T-helper 1 cell treated with Interleukin-12 subunit alpha and Interleukin-12 subunit beta and Interleukin-4 antibody, amounts not matched to agents 30 μg/mL and 1 μg/mL, for 36 hours (primary cell): ENCODE results near the gene TLL1.

ENCODE experiments used
- H3K27ac Mint-ChIP-seq: one replicate; pipeline ENCODE4 v1.8.0; 2021; ENCODE audit warnings: mild to moderate bottlenecking, mixed read lengths
- H3K27me3 Mint-ChIP-seq: one replicate; pipeline ENCODE4 v1.8.0; 2021; ENCODE audit warnings: low read depth, mixed read lengths
- H3K36me3 Mint-ChIP-seq: one replicate; pipeline ENCODE4 v1.8.0; 2021; ENCODE audit warnings: low read depth, mixed read lengths
- H3K4me1 Mint-ChIP-seq: one replicate; pipeline ENCODE4 v1.8.0; 2021; ENCODE audit warnings: low read depth, mixed read lengths
- H3K4me3 Mint-ChIP-seq: one replicate; pipeline ENCODE4 v1.8.0; 2021; ENCODE audit warnings: mild to moderate bottlenecking, moderate library complexity, mixed read lengths
- H3K9me3 Mint-ChIP-seq: one replicate; pipeline ENCODE4 v1.8.0; 2021; ENCODE audit warnings: mixed read lengths

TLL1 gene

DNA sequence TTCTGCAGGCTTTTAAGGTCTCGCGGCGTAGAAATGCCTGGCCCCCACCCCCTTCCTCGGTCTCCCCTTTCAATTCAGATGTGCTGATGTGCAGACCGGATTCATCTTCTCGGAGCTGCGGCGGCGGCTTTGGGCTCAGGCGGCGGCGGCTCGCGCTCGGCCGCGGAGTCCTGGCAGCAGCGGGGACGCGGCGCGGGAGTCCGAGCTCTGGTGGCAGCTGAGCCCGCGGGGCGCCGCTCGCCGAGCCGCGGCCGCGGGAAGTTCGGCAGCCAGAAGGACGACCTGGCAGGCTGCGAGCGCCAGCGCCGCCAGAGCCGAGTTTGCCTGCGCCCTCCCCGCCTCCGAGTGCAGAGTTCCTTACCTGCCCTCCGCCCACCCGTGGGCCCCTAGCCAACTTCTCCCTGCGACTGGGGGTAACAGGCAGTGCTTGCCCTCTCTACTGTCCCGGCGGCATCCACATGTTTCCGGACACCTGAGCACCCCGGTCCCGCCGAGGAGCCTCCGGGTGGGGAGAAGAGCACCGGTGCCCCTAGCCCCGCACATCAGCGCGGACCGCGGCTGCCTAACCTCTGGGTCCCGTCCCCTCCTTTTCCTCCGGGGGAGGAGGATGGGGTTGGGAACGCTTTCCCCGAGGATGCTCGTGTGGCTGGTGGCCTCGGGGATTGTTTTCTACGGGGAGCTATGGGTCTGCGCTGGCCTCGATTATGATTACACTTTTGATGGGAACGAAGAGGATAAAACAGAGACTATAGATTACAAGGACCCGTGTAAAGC is 448 bp downstream of the TLL1 start:
- no peak overlapping the region for H3K4me3 Mint-ChIP-seq
- no peak overlapping the region for H3K27ac Mint-ChIP-seq
- peaks cover 3% of the 10 kb centered on the region for H3K4me1 Mint-ChIP-seq
- H3K27me3 Mint-ChIP-seq, result peaks cover 66% of the 10 kb centered on the region
- no peaks in the 10 kb centered on the region for H3K36me3 Mint-ChIP-seq
- no peaks in the 10 kb centered on the region for H3K9me3 Mint-ChIP-seq

- Mint-ChIP-seq H3K9me3 (no peaks in the 10 kb centered on the region), H3K4me1 (peaks cover 3% of the 10 kb centered on the region), H3K4me3 (no peak overlapping the region), H3K36me3 (no peaks in the 10 kb centered on the region), H3K27ac (no peak overlapping the region), H3K27me3 (peaks cover 66% of the 10 kb centered on the region)
These were observed 1.2 kb downstream of the TLL1 start for GRCh38 chr4:165874072-165874790.

GRCh38 chr4:165874791-165875371 is 1.8 kb downstream of the TLL1 start:
- Mint-ChIP-seq H3K4me3 (no peak overlapping the region), H3K27ac (no peak overlapping the region), H3K4me1 (peaks cover 3% of the 10 kb centered on the region), H3K9me3 (no peaks in the 10 kb centered on the region), H3K36me3 (no peaks in the 10 kb centered on the region), H3K27me3 (peaks cover 63% of the 10 kb centered on the region)

DNA sequence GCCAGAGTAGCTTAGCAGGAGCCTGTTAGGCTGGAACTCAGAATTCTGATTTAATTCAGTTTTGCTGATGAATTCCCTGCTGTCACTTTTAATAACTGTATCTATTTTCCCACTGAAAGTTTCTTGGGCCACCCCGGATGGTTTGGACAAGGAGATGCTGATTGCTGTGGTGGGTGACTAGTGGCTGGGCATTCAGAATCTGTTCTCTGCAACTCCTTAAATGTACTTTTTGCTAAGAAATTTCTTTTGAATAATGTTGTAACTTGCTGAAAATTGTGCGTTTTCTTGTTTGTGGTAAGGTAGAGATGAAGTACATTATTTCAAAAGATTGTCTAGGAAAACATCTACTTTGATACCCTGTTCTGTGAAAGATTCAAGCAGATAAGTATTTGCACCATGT is 2.4 kb downstream of the TLL1 start:
- Mint-ChIP-seq H3K36me3 (no peaks in the 10 kb centered on the region), H3K27ac (no peak overlapping the region), H3K27me3 (peaks cover 58% of the 10 kb centered on the region), H3K4me3 (no peak overlapping the region), H3K9me3 (no peaks in the 10 kb centered on the region), H3K4me1 (peaks cover 3% of the 10 kb centered on the region)

GRCh38 chr4:165877286-165877685 is 4.2 kb downstream of the TLL1 start:
- no peaks in the 10 kb centered on the region for H3K36me3 Mint-ChIP-seq
- H3K4me3 Mint-ChIP-seq, result no peak overlapping the region
- peaks cover 3% of the 10 kb centered on the region for H3K4me1 Mint-ChIP-seq
- H3K9me3 Mint-ChIP-seq, result no peaks in the 10 kb centered on the region
- H3K27ac Mint-ChIP-seq, result no peak overlapping the region
- H3K27me3 Mint-ChIP-seq, result peaks cover 46% of the 10 kb centered on the region

GRCh38 chr4:165879641-165880040 is 6.6 kb downstream of the TLL1 start:
- no peak overlapping the region for H3K4me3 Mint-ChIP-seq
- H3K27me3 Mint-ChIP-seq, result peaks cover 27% of the 10 kb centered on the region
- no peaks in the 10 kb centered on the region for H3K9me3 Mint-ChIP-seq
- no peaks in the 10 kb centered on the region for H3K4me1 Mint-ChIP-seq
- no peak overlapping the region for H3K27ac Mint-ChIP-seq
- no peaks in the 10 kb centered on the region for H3K36me3 Mint-ChIP-seq

GRCh38 chr4:165894159-165894558 is 21.1 kb downstream of the TLL1 start:
- Mint-ChIP-seq H3K27me3 (no peaks in the 10 kb centered on the region), H3K27ac (no peak overlapping the region), H3K4me1 (no peaks in the 10 kb centered on the region), H3K9me3 (no peaks in the 10 kb centered on the region), H3K36me3 (no peaks in the 10 kb centered on the region), H3K4me3 (no peak overlapping the region)

DNA sequence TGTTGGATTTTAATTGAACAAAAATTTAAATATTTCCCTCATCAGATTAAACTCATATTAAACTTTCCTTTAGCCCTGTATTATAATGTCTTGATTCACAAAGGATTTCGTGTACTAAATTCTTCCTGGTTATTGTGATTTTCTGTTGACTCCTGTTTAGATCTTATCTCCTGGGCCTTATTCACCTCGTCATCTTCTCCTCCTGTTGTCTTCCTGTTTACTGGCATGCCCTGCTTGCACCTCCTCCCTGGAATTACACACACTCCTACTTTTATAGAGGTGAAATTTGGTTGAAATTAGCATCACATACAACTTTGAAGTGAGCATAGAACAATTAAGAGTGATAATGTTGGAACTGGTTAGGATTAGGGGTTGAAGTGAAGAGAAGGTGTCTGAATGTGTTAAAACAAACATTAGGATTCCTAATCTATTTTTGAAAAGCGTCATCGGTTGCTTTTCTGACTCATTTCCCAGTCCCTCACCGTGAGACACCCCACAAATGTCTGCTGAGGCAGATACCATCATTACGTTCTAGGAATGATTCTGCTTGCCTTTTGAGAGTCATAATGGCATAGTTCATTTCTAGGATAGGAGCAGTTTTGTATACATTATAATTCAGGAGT is 32.5 kb downstream of the TLL1 start:
- no peak overlapping the region for H3K4me3 Mint-ChIP-seq
- H3K36me3 Mint-ChIP-seq, result no peaks in the 10 kb centered on the region
- H3K27me3 Mint-ChIP-seq, result no peaks in the 10 kb centered on the region
- H3K27ac Mint-ChIP-seq, result no peak overlapping the region
- H3K4me1 Mint-ChIP-seq, result no peaks in the 10 kb centered on the region
- H3K9me3 Mint-ChIP-seq, result no peaks in the 10 kb centered on the region

DNA sequence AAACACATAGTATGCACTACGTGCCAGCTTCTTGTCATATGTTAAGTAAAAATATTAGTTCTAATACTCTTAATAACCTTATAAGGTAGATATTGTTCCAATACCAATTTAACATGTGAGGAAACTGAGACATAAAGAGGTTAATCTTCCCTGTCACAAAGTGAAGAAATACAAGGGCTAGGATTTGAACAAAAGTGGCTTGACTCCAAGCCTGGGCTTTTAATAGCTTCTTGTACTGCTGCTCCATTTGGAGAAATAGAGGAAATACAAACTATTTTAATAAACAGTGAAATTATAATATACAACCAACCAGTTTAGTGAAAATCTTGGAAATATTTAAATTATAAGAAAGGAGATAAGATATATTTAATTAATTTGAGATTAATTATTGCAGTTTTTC is 33.2 kb downstream of the TLL1 start:
- Mint-ChIP-seq H3K27me3 (no peaks in the 10 kb centered on the region), H3K4me3 (no peak overlapping the region), H3K9me3 (no peaks in the 10 kb centered on the region), H3K4me1 (no peaks in the 10 kb centered on the region), H3K27ac (no peak overlapping the region), H3K36me3 (no peaks in the 10 kb centered on the region)

DNA sequence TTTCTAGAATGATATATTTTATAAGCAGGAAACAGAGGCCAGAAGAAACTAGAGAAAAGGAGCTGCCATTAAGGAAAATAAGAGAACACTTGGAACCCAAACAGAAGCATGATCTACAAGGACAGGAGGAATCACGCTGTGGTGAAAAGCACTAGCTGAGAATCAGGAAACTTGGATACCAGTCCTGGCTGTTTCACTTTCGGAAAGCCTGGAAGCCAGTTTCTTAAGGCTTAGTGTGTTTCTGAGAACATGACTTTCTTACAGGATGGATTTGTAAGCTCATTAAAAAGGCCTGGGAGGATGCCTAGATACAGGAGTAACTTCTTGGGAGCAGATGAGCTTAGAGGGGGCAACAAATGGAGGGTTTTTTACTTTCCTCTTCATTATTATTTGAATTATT is 36.9 kb downstream of the TLL1 start:
- H3K4me3 Mint-ChIP-seq, result no peak overlapping the region
- H3K27ac Mint-ChIP-seq, result no peak overlapping the region
- no peaks in the 10 kb centered on the region for H3K27me3 Mint-ChIP-seq
- no peaks in the 10 kb centered on the region for H3K36me3 Mint-ChIP-seq
- H3K4me1 Mint-ChIP-seq, result no peaks in the 10 kb centered on the region
- H3K9me3 Mint-ChIP-seq, result no peaks in the 10 kb centered on the region

DNA sequence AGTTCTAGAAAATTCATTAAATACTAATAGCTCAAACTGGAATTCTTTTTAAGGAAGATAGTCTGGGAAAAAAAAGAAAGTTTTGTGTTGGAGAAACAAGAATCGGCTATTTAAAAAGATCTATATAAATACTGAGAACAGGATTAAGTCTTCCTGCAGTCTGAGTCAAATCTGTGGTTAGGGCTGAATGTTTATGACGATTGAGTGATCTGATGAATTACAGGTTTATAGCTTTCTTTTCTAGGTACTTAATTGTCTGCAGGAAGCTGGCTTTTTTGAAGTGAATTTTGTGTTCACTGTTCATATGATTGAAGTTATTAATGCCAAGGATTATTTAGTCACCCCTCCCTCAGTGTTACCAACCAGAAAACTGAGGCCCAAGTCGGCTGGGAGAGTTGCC is 42.2 kb downstream of the TLL1 start:
- Mint-ChIP-seq H3K9me3 (no peaks in the 10 kb centered on the region), H3K4me3 (no peak overlapping the region), H3K36me3 (no peaks in the 10 kb centered on the region), H3K27me3 (no peaks in the 10 kb centered on the region), H3K27ac (no peak overlapping the region), H3K4me1 (no peaks in the 10 kb centered on the region)

- no peak overlapping the region for H3K27ac Mint-ChIP-seq
- H3K9me3 Mint-ChIP-seq, result no peaks in the 10 kb centered on the region
- H3K27me3 Mint-ChIP-seq, result no peaks in the 10 kb centered on the region
- H3K4me1 Mint-ChIP-seq, result no peaks in the 10 kb centered on the region
- H3K36me3 Mint-ChIP-seq, result no peaks in the 10 kb centered on the region
- H3K4me3 Mint-ChIP-seq, result no peak overlapping the region
These were observed 48.5 kb downstream of the TLL1 start for GRCh38 chr4:165921546-165921945.

DNA sequence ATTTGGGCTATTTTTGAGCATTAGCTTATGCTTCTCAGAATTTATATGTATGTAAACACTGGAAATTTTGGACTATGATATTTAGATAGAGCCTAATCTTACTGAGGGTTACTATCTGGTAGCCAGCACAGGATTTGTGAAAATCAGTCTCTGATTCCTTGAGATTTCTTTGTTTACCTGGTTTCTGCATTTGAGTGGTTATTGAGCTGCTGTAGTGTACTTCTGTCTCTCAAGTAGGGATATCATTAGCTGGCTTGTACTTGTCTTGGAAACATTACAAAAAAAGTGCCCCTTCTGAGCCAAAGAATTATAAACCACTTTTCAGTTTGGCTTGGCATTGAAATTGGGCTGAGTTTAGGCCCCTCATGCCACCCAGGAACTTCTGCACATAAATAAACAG is 49.7 kb downstream of the TLL1 start:
- no peak overlapping the region for H3K4me3 Mint-ChIP-seq
- no peaks in the 10 kb centered on the region for H3K27me3 Mint-ChIP-seq
- no peaks in the 10 kb centered on the region for H3K9me3 Mint-ChIP-seq
- no peak overlapping the region for H3K27ac Mint-ChIP-seq
- no peaks in the 10 kb centered on the region for H3K36me3 Mint-ChIP-seq
- no peaks in the 10 kb centered on the region for H3K4me1 Mint-ChIP-seq

DNA sequence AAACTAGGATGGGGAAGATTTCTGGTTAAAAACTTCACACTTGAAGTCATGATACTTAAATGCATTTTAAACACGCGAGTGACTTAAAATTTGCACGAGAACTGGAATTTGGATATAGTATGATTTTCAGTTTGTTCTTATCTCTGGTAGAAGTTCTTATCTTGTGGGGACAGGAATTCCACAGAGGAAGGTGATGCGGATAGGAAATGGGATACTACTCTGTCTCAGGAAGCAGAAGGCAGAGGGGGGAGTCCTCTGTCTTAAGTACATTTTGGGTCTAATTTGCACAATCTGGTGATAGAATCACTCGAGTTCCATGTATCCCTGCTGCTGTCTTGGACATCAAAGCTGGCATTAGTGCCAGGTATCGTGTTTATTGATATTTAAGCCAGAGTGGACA is 53.3 kb downstream of the TLL1 start:
- H3K9me3 Mint-ChIP-seq, result no peaks in the 10 kb centered on the region
- H3K36me3 Mint-ChIP-seq, result no peaks in the 10 kb centered on the region
- H3K4me3 Mint-ChIP-seq, result no peak overlapping the region
- H3K27ac Mint-ChIP-seq, result no peak overlapping the region
- H3K4me1 Mint-ChIP-seq, result no peaks in the 10 kb centered on the region
- no peaks in the 10 kb centered on the region for H3K27me3 Mint-ChIP-seq

GRCh38 chr4:165927366-165927765 is 54.3 kb downstream of the TLL1 start:
- Mint-ChIP-seq H3K27me3 (no peaks in the 10 kb centered on the region), H3K27ac (no peak overlapping the region), H3K4me3 (no peak overlapping the region), H3K4me1 (no peaks in the 10 kb centered on the region), H3K9me3 (no peaks in the 10 kb centered on the region), H3K36me3 (no peaks in the 10 kb centered on the region)
